Measurements from ENCODE around the gene GAS2L3.
"Not testable (repeated sequence)": the region's sequence is repeated elsewhere in the genome, so short reads cannot be mapped to it uniquely, and the experiment has no call there.

GAS2L3 gene

DNA sequence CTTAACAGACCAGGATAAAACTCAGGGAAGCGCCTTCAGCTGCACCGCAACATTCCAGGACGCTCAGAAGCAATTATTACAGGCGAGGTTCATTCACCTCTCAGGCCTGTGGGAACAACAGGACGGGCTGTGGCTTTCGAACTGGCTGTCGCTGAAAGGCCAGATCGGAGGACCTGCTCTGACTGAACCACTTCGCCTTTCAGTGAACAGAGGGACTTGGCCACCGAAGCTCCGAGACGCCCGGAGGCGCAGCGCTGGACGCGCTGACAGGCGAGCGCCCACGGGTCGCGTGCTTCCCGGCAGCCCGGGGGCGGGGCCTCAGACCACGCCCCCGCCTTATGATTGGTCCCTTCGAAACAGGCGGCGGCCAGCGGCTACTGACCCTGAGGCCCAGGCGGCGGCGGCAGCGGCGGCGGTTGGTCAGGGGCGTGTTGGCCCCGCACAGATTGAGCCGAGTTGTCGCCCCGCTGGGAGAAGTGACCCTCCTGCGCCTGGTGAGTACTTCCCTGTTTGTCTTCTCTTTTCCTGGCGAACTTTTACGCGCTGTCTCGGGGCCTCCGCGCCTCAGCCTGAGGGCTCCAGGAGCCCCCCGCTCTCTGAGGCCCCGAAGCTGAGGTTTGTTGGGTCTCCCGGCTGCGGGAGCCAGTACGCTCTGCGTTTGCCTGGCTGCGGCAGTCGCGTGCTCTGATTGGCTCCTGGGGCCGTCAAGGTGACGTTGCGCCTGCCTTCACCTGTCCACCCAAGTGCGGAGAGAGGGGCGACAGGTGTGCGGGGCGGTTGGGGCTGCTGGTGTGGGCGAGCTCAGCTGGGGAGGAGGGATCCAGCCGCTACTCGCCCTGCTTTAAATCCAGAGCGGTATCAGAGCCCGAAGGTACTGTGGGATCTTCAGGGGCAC lies at the start of gene GAS2L3:
Gene GAS2L3 (plus strand): TSS at position 393 of the 895 bp plus-strand sequence. CDS start 21,221 bp downstream, outside the sequence.
- DNase-seq = peak; percentile 63
- H3K4me3 Mint-ChIP-seq = peak within 1 kb of the TSS; percentile 89 to 91
- H3K9me3 Mint-ChIP-seq = no peaks in the 10 kb centered on the region
- H3K36me3 Mint-ChIP-seq = no peaks in the 10 kb centered on the region
- peaks cover 10 to 16% of the 10 kb centered on the region in 2 donors for H3K27me3 Mint-ChIP-seq
- ATAC-seq (replicated peaks) = peak; percentile 93 to 94
- peaks cover 4 to 10% of the 10 kb centered on the region in 2 donors for H3K4me1 Mint-ChIP-seq
- peak within 1 kb of the TSS; percentile 84 for H3K27ac Mint-ChIP-seq

DNA sequence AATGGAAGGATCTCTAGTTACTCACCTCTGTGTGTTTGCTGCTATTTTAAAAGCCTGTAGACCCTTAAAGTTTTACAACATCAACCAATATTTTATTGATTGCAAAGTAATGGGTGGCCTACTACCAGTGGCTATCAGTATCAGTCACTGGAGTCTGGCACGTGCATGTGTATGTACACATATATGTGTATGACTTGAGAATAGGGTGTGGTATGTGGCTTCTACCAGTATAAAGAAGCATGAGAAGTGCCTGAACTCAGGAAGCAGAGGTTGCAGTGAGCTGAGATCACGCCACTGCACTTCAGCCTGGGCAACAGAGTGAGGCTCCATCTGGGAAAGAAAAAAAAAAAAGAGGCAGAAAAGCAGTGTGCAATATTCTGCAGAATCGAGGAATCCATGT lies 45.5 kb upstream of the GAS2L3 start:
- Mint-ChIP-seq H3K9me3 (peaks cover 0 to 3% of the 10 kb centered on the region in 2 donors), H3K4me3 (no peak overlapping the region), H3K4me1 (no peaks in the 10 kb centered on the region)

DNA sequence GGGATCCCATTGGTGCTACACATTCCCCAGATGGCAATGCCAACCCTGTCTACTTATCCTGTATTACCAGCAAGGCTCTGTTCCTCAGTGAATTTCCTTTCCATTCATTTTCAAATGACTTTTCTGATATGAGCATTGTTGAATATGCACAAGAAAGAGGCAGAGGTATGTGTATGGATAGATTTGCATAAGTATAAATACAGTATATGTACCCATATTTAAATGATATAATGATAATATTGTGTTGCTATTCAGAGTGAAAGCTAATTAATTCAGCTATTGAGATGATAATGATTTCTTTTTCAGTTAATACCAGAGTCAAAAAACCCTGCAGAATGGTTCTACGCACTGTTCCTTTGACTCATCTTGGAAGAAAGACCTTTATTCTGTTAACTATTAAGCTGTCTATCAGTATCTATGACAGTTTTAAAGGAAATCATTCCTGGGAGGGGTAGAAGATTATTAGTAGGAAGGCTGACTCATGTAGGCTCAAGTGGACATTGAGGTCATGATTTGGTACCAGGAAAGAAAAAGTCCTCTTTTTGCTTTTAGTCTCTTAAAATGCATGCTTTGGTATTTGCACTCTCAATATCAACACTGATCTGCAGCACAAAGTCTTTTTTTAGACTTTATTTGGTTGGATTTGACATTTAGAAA lies 44.9 kb upstream of the GAS2L3 start:
- ATAC-seq (replicated peaks) (no peak), DNase-seq (no peak)
- peaks cover 7 to 8% of the 10 kb centered on the region in 2 donors for H3K27me3 Mint-ChIP-seq
- no peak overlapping the region for H3K27ac Mint-ChIP-seq
- H3K4me1 Mint-ChIP-seq = no peaks in the 10 kb centered on the region
- no peak overlapping the region for H3K4me3 Mint-ChIP-seq
- peaks cover 0 to 3% of the 10 kb centered on the region in 2 donors for H3K9me3 Mint-ChIP-seq
- H3K36me3 Mint-ChIP-seq = no peaks in the 10 kb centered on the region

More for the DNA sequence above, 45.5 kb upstream of the GAS2L3 start:
- Mint-ChIP-seq H3K27ac (no peak overlapping the region), H3K36me3 (no peaks in the 10 kb centered on the region), H3K27me3 (peaks cover 8 to 13% of the 10 kb centered on the region in 2 donors)
- ATAC-seq (replicated peaks) (no peak), DNase-seq (no peak)

DNA sequence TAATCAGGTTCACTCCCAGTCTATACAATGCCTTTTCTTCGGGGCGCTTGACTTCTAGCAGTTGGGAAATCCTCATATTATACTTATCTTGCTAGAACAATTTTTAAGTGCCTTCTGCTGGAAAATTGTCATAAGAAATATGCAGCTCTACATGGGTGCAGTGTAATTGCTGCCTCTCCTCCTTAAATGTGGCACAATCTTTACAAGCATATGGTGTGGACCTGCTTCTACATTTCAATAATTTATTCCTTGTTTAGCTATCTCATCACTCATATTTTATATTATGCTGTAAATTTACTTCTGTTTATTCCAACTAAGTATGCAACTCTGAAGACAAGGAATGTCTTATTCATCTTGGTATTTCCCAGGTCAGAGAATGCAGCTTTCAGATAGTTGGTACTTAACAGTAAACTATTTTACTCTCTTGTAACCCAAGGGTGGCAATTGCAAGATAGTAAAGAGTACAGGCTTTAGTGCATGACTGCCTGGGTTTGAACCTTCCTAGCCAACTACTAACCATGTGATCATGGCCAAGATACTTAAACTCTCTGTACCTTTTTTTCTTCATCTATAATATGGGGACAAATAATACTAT lies 43.6 kb upstream of the GAS2L3 start:
- peaks cover 6 to 8% of the 10 kb centered on the region in 2 donors for H3K27me3 Mint-ChIP-seq

DNA sequence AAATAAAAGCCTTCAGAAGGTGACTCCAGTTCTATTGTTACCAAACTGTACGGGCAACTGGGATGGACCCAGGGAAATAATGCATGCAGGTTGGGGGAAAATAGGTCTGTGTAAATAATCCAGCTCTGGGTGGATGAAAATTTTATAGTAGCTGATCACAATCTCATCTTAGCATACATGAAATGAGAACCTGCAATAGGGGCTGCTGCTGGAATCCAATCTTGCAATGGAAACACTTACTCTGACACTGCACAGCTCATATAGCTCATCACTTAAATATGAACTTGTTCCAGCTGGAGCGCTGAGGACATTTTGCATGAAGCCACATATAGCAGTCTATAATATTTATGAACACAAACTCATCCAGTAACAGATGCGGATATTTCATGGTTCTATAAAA lies 40.1 kb upstream of the GAS2L3 start:
- H3K4me3 Mint-ChIP-seq = no peak overlapping the region
- peaks cover 8 to 10% of the 10 kb centered on the region in 2 donors for H3K27me3 Mint-ChIP-seq
- no peak overlapping the region for H3K27ac Mint-ChIP-seq
- H3K36me3 Mint-ChIP-seq = no peaks in the 10 kb centered on the region
- H3K9me3 Mint-ChIP-seq = peaks cover 0 to 3% of the 10 kb centered on the region in 2 donors
- no peaks in the 10 kb centered on the region for H3K4me1 Mint-ChIP-seq
- DNase-seq (no peak), ATAC-seq (replicated peaks) (no peak)

More for the DNA sequence above, 43.6 kb upstream of the GAS2L3 start:
- H3K36me3 Mint-ChIP-seq = no peaks in the 10 kb centered on the region
- no peak for DNase-seq
- ATAC-seq (replicated peaks) = no peak
- H3K4me3 Mint-ChIP-seq = no peak overlapping the region
- H3K27ac Mint-ChIP-seq = no peak overlapping the region
- no peaks in the 10 kb centered on the region for H3K4me1 Mint-ChIP-seq
- H3K9me3 Mint-ChIP-seq = peaks cover 0 to 3% of the 10 kb centered on the region in 2 donors

DNA sequence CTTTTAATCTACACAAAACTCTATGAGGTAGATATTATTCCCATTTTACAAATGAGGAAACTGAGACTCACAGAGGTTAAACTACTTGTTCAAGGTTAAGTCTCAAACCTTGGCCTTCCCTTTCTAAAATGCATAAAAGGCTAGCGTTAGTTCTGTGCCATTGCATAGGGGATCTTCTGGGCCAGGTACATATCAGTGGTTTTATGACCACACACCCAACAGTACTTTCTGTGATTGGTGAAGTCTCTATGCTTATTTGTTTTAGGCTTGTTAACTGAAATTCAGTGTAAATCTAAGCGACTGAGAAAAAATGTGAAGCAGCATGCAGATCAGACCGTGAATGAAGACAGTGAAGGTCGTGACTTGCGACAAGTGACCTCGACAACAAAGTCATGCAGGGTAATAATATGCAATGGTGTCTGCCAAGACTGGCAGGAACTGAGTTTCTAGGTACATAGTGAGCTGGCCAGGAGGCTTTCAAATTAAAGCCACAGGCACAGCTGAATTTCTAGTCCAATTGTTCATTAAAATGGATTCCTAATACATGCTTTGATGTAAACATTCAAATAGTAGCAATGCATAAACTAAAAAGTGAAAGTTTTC lies 38.8 kb upstream of the GAS2L3 start:
- Mint-ChIP-seq H3K4me1 (no peaks in the 10 kb centered on the region), H3K9me3 (peaks cover 0 to 3% of the 10 kb centered on the region in 2 donors), H3K27me3 (peaks cover 8 to 10% of the 10 kb centered on the region in 2 donors), H3K27ac (no peak overlapping the region), H3K4me3 (no peak overlapping the region), H3K36me3 (no peaks in the 10 kb centered on the region)
- no peak for ATAC-seq (replicated peaks)
- no peak for DNase-seq

DNA sequence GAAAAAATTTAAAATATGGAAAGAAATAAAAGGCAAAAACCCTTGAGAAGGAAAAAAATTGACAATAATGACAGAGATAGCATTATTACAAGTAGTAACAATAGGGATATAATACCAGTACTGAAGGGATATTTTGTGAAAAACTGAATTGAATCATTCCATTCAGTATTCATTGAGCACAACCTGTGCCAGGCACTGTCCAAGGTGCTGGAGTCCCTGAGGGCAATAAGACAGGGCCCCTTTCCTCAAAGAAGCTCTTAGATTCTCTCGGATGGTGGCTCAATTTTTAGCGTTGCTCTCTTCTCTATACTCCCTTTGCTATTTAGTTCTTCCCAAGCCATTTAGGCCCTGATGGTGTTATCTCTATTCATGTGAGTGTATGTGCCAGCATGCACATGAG lies 34.3 kb upstream of the GAS2L3 start:
- no peak overlapping the region for H3K4me3 Mint-ChIP-seq
- peaks cover 4 to 7% of the 10 kb centered on the region in 2 donors for H3K27me3 Mint-ChIP-seq
- H3K4me1 Mint-ChIP-seq = no peaks in the 10 kb centered on the region
- no peaks in the 10 kb centered on the region for H3K9me3 Mint-ChIP-seq
- DNase-seq (no peak), ATAC-seq (replicated peaks) (no peak)
- no peak overlapping the region for H3K27ac Mint-ChIP-seq
- no peaks in the 10 kb centered on the region for H3K36me3 Mint-ChIP-seq

DNA sequence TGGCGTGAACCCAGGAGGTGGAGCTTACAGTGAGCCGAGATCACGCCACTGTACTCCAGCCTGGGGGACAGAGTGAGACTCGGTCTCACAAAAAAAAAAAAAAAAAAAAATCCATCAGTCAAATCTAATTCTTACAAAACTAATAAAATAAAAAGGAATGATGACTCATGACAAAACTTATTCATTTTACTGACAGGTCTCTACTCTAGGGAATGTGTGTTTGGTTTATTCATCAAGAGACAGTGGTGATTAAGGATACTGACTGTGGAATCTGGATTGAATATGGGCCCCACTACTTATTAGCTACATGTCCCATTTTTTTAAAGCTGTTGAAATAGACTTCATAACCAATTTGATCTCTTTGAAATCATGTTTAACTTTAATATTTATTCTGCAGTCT lies 29.3 kb upstream of the GAS2L3 start:
- DNase-seq (no peak), ATAC-seq (replicated peaks) (no peak)
- Mint-ChIP-seq H3K4me3 (no peak overlapping the region), H3K36me3 (no peaks in the 10 kb centered on the region), H3K4me1 (no peaks in the 10 kb centered on the region), H3K27me3 (peaks cover 0 to 20% of the 10 kb centered on the region in 2 donors), H3K9me3 (peaks cover 0 to 2% of the 10 kb centered on the region in 2 donors), H3K27ac (no peak overlapping the region)

DNA sequence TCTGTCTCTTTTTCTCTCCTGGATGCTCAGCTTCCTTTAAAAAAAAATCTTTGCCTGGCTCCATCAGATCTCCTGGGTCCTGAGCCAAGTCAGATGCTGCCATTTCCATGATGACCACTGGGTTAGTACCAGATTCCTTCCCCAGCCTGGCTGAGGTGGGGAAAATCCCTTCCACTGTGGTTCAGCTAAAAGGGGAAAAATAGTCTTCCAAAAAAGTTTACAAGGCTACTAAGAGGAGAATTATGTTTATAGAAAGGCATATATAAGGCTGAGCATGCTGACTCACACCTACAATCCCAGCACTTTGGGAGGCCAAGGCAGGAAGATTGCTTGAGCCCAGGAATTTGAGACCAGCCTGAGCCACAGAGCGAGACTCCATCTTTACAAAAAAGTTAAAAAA lies 28.4 kb upstream of the GAS2L3 start:
- peaks cover 0 to 2% of the 10 kb centered on the region in 2 donors for H3K9me3 Mint-ChIP-seq
- peak overlapping the region; percentile 56 for H3K27ac Mint-ChIP-seq
- ATAC-seq (replicated peaks) = no peak
- H3K27me3 Mint-ChIP-seq = peaks cover 0 to 20% of the 10 kb centered on the region in 2 donors
- no peaks in the 10 kb centered on the region for H3K36me3 Mint-ChIP-seq
- no peak overlapping the region for H3K4me3 Mint-ChIP-seq
- H3K4me1 Mint-ChIP-seq = no peaks in the 10 kb centered on the region
- no peak for DNase-seq

DNA sequence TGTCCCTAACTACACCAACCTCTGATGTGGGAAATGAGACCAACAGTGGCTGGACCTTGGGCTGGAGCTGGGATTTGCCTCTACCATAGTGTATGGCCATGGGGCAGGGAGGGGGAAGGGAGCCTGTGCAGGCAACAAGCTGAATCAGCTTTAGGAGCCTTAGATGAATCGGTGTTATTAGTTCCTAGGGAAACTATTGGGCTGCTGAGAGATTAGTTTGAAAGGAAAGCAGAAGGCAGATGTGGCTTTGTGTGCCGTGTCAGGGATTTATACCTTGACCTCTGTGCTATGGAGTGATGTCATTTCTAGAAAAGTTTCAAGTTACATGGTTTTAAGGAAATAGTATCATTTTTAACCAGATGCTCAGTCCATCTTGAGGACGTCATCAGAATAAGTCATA lies 19.5 kb upstream of the GAS2L3 start:
- ATAC-seq (replicated peaks) (no peak), DNase-seq (no peak)
- Mint-ChIP-seq H3K36me3 (no peaks in the 10 kb centered on the region), H3K27me3 (peaks cover 0 to 4% of the 10 kb centered on the region in 2 donors), H3K4me3 (no peak overlapping the region), H3K9me3 (no peaks in the 10 kb centered on the region), H3K4me1 (no peaks in the 10 kb centered on the region), H3K27ac (no peak overlapping the region)

DNA sequence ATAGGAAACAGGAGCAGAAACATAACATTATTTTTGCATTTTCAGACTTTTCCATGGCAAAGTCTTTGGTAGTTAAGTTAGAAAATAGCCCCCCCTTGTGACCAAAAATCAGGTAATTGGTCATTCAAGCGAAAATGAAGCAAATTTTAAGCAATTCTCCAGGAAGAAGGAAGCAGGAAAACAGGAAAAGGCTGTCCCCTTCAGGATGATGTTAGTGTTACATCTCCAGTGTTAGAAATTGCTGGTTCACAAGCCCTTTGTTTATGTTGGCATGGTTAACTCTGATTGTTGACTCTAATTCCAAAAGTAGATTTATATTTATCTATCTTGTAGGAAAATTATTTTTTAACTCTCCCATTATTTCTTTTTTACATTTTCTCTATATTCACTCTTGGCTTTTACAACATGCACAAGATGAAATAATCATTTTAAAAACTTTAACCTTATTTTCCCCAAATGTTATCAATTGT lies 18.8 kb upstream of the GAS2L3 start:
- no peak overlapping the region for H3K4me3 Mint-ChIP-seq
- H3K9me3 Mint-ChIP-seq = no peaks in the 10 kb centered on the region
- no peaks in the 10 kb centered on the region for H3K4me1 Mint-ChIP-seq
- DNase-seq = no peak
- H3K27me3 Mint-ChIP-seq = peaks cover 0 to 4% of the 10 kb centered on the region in 2 donors
- H3K27ac Mint-ChIP-seq = no peak overlapping the region
- ATAC-seq (replicated peaks) = no peak
- H3K36me3 Mint-ChIP-seq = no peaks in the 10 kb centered on the region

DNA sequence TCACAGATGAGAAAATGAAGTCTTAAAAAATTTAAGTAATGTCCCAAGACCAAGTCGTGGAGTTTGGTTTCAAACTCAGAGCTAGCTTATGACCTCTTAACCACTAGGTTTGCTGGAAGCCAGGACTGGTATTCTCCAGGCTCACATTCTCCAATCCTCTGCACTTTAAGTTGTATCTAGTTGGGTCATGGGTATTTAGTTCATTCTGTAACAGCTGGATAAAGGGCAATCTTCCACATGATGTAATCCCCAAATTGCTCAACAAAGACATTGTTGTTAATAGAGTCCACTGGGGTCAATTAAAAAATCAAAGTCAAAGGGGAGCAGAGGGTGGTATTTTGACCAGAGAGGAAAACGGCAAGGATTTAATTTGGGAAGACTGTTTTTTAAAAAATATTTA lies 17.8 kb upstream of the GAS2L3 start:
- ATAC-seq (replicated peaks) = no peak

DNA sequence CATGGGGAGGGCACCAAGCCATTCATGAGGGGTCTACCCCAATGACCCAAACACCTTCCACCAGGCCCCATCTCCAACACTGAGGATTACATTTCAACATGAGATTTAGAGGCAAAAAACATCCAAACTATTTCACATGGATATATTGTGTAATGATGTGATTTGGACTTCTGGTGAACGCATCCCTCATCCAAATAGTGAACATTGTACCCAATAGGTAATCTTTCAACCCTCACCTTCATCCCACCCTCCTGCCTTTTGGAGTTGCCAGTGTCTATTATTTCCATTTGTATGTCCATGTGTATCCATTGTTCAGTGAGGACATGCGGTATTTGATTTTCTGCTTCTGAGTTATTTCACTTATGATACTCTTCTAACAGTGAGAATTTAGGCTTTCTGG lies 16.1 kb upstream of the GAS2L3 start:
- DNase-seq = no peak
- Mint-ChIP-seq H3K27ac (no peak overlapping the region), H3K4me1 (no peaks in the 10 kb centered on the region), H3K4me3 (no peak overlapping the region), H3K9me3 (no peaks in the 10 kb centered on the region), H3K36me3 (no peaks in the 10 kb centered on the region), H3K27me3 (peaks cover 4 to 6% of the 10 kb centered on the region in 2 donors)
- no peak for ATAC-seq (replicated peaks)

More for the DNA sequence above, 17.8 kb upstream of the GAS2L3 start:
- no peaks in the 10 kb centered on the region for H3K36me3 Mint-ChIP-seq
- peaks cover 4 to 6% of the 10 kb centered on the region in 2 donors for H3K27me3 Mint-ChIP-seq
- H3K4me3 Mint-ChIP-seq = no peak overlapping the region
- no peaks in the 10 kb centered on the region for H3K9me3 Mint-ChIP-seq
- no peak for DNase-seq
- no peak overlapping the region for H3K27ac Mint-ChIP-seq
- no peaks in the 10 kb centered on the region for H3K4me1 Mint-ChIP-seq

DNA sequence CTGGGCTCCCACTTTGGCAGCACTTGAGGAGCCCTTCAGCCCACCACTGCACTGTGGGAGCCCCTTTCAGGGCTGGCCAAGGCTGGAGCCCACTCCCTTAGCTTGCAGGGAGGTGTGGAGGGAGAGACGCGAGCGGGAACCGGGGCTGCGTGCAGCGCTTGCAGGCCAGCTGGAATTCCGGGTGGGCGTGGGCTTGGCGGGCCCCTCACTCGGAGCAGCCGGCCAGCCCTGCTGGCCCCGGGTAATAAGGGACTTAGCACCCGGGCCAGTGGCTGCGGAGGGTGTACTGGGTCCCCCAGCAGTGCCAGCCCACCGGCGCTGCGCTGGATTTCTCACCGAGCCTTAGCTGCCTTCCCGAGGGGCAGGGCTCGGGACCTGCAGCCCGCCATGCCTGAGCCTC lies 14.2 kb upstream of the GAS2L3 start:
- H3K27me3 Mint-ChIP-seq = peaks cover 8 to 11% of the 10 kb centered on the region in 2 donors
- H3K4me3 Mint-ChIP-seq; H3K27ac Mint-ChIP-seq; DNase-seq; H3K9me3 Mint-ChIP-seq; H3K4me1 Mint-ChIP-seq; H3K36me3 Mint-ChIP-seq; ATAC-seq (replicated peaks): not testable (repeated sequence)

Measured in stimulated activated naive B cell treated with anti-CD40 and anti-IgM and Interleukin-4, amounts not matched to agents 10 μg/mL and 1 μg/mL and 100 μg/mL, for 72 hours (primary cell).